LNCaP clone FGC (cell line): ENCODE results near the gene STOX1.
A peak's percentile ranks its signal among the peaks of the same experiment; 100 is the strongest.
"Not testable (repeated sequence)": the region's sequence is repeated elsewhere in the genome, so short reads cannot be mapped to it uniquely, and the experiment has no call there.

Experiments
- DNase-seq: peaks from one replicate; pipeline ENCODE4 v3.0.0-alpha.2; 2011; ENCODE audit warnings: low read depth
- H3K4me3 ChIP-seq: 2 replicates; pipeline ENCODE4 v1.5.1; 2011; ENCODE audit warnings: mild to moderate bottlenecking, low read depth, low read length, control low read depth
- TF ChIP-seq, protein P1 (sequence below): IDR thresholded peaks from 2 replicates; pipeline ENCODE4 v1.5.1; 2012; ENCODE audit warnings: mild to moderate bottlenecking; ENCODE audit not compliant: control insufficient read depth, insufficient read depth; ENCODE audit errors: extremely low read depth

The STOX1 gene

DNA sequence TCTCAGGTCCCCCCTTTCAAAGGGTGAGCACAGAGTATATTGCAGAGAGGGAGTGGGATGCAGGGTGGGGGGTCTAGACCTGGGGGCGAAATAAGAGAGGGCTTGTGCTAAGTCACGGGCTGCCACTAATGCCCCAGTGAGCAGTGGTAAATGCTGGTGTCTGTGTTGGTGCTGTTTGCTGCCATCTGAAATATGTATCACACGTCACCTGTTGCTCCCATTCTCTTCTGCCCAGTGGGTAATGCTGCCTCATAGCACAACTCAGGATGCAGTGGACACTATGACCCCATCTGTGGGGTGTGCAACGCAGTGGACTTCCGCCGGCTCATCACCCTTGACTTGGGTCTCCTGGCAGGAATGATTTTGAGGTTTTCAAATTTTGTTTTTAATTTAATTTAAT lies 2.6 kb downstream of the STOX1 start:
- TF ChIP-seq, protein P1, sequence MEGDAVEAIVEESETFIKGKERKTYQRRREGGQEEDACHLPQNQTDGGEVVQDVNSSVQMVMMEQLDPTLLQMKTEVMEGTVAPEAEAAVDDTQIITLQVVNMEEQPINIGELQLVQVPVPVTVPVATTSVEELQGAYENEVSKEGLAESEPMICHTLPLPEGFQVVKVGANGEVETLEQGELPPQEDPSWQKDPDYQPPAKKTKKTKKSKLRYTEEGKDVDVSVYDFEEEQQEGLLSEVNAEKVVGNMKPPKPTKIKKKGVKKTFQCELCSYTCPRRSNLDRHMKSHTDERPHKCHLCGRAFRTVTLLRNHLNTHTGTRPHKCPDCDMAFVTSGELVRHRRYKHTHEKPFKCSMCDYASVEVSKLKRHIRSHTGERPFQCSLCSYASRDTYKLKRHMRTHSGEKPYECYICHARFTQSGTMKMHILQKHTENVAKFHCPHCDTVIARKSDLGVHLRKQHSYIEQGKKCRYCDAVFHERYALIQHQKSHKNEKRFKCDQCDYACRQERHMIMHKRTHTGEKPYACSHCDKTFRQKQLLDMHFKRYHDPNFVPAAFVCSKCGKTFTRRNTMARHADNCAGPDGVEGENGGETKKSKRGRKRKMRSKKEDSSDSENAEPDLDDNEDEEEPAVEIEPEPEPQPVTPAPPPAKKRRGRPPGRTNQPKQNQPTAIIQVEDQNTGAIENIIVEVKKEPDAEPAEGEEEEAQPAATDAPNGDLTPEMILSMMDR: no peak
- no peak overlapping the region for H3K4me3 ChIP-seq
- no peak for DNase-seq

DNA sequence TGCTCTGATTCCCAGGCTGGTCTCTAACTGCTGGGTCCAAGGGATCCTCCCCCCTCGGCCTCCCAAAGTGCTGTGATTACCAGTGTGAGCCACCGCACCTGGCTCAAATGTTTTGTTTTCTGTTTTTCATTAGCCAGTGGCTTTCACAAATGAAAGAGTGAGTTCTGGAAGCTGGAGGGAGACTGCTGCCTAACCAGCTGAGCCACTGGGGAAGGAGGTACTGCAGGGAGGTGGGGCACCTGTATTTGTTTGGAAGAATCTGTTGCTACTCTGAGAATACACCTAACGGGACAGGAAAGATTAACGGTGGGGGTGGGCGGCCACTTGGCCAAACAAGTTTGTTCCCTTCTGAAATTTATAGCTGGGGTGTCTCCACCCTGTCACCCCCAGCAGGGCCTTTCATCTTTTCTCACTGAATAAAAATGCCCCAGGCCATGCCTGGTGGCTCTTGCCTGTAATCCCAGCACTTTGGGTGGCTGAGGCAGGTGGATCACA lies 4.7 kb downstream of the STOX1 start:
- DNase-seq: no peak
- TF ChIP-seq, protein P1: no peak
- no peak overlapping the region for H3K4me3 ChIP-seq

DNA sequence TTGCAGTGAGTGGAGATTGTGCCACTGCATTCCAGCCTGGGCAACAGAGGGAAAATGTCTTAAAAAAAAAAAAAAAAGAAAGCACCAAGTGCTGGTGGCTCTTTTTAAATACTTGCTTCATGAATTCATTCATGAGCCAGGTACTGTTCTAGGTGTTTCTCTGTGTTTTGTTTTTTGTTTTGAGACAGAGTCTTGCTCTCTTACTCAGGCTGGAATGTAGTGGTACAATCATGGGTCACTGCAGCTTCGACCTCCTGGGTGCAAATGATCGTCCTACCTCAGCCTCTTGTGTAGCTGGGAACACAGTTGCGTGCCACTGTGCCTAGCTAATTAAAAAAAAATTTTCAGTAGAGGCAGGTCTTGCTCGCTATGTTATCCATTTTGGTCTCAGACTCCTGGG lies 5.3 kb downstream of the STOX1 start:
- no peak for DNase-seq
- TF ChIP-seq, protein P1: no peak

DNA sequence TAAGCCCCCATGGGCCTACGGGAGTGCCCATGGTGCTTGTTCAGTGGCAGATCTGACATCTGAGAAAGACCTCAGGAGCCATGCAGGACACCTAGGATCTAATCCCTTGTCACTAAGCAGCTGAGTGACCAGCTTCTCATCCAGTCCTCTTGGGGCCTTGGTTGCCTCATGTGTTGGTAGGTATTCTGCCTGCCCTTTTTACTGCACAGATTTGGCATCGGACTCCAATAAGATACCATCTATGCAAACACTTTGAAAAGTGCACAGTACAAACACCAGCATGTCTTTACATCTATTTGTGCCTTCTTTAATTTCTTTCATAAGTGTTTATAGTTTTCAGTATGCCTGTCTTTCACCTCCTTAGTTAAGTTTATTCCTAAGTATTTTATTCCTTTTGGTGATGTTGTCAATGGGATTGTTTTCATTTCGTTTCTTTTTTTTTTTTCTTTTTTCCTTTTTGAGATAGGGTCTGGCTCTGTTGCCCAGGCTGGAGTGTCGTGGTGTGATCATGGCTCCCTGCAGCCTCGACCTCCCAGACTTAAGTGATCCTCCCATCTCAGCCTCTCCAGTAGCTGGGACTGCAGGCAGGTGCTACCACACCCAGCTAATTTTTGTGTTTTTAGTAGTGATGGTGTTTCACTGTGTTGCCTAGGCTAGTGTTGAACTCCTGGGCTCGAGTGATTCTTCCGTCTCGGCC lies 10.4 kb downstream of the STOX1 start:
- no peak overlapping the region for H3K4me3 ChIP-seq
- TF ChIP-seq, protein P1: no peak
- peak; percentile 85 for DNase-seq

More for the DNA sequence above, 5.3 kb downstream of the STOX1 start:
- no peak overlapping the region for H3K4me3 ChIP-seq

DNA sequence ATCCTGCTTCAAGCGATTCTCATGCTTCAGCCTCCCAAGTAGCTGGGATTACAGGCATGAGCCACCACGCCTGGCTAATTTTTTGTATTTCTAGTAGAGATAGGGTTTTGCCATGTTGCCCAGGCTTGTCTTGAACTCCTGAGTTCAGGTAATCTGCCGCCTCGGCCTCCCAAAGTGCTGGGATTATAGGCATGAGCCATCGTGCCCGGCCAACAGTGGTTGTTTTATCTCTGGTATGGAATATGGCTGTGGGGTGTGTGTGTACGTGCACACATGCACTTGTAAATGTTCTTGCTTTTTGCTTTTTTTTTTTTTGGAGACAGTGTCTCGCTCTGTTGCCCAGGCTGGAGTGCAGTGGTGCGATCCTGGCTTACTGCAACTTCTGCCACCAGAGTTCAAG lies 13.3 kb downstream of the STOX1 start:
- not testable (repeated sequence) for DNase-seq, H3K4me3 ChIP-seq

DNA sequence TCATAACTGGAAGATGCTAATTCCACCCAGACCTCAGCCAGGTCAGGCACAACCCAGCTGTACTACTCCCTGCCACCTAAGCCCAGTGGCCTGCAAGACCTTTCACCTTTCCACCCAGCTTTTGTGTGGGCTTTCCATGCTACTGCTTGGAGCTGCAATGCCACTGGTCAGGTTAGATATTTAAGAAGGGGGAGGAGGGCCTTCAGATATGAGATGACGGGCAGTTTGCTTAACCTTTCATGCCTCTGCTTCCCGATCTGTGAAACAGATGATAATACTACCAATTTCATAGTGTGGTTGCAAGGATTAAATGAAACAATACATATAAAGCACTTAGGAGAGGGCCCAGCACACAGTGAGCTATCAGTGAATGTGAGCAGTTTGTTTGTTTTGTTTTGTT lies 20.9 kb downstream of the STOX1 start:
- DNase-seq: no peak
- TF ChIP-seq, protein P1: no peak
- H3K4me3 ChIP-seq: no peak overlapping the region

DNA sequence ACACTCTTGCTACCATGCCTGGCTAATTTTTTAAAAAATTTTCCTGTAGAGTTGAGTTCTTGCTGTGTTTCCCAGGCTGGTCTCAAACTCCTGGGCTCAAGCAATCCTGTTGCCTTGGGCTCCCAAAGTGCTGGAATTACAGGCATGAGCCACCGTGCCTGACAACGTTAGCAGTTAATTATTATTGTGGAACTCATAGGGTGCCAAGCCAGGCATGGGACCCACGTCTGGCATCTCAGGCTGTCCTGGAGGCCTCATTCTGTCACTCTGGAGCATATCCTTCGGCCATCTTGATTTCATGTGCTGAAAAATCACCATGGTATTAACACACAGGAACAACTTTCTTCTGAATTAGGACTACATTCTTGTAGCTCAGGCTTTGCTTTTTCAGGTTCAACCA lies 21.5 kb downstream of the STOX1 start:
- no peak for DNase-seq
- TF ChIP-seq, protein P1: no peak
- no peak overlapping the region for H3K4me3 ChIP-seq

DNA sequence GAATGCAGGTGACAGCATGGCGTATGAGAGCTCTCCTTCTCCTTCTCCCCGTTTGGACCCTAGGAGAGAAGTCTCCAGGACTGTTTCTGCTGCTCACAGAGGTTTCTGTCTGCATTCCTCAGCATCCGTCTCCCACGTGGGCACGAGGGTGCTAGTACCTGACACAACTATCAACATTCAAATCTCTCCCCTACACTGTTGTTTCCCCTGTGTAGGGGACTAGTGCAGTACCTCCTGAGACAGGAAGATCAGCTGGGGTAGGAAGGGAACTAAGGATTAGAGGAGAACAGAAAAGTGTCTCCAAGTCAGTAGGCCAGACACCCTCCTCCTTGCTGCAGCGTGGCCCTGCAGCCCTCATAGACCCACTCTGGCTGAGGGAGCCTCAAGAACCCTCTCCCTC lies 29.0 kb downstream of the STOX1 start:
- TF ChIP-seq, protein P1: no peak
- DNase-seq: no peak
- no peak overlapping the region for H3K4me3 ChIP-seq
